C4-2B (cell line): Measurements from ENCODE around the gene HPRT1.

Experiments used
- CTCF ChIP-seq: fragments of 450-650 bp; conservative IDR thresholded peaks from 2 replicates; pipeline ENCODE4 v1.5.1; 2017; ENCODE audit warnings: mild to moderate bottlenecking
- ZFX ChIP-seq: fragments of 450-650 bp; IDR thresholded peaks from 2 replicates; pipeline ENCODE4 v1.6.1; 2017

- no peak for TF ChIP-seq CTCF
- no peak for TF ChIP-seq ZFX
These were observed 21.4 kb downstream of the HPRT1 start for GRCh38 chrX:134481339-134481738.
